Left lung (tissue), 10 donors: ENCODE data around the gene AFG1L. TPM values are rescaled to one million over a fixed set of nuclear protein-coding genes. Genes with fewer than 3 reads are reported as not detected.

ENCODE experiments used
- ATAC-seq: fragments of 200-7000 bp; cut with Tn5 transposase; one replicate; pipeline ENCODE4 v1.9.1; 2020; ENCODE audit warnings: moderate library complexity
- DNase-seq, 4 donors: peaks; one replicate each; pipeline ENCODE4 v3.0.0-alpha.2; 2013 to 2020
- H3K27ac ChIP-seq, 2 donors: fragments of 200-600 bp; sonication (generic) in 1 of 2; one replicate each; pipeline versions ENCODE4 v1.5.0 to v1.8.0; 2020 to 2021
- H3K27me3 ChIP-seq, 2 donors: fragments of 200-600 bp; sonication (generic) in 1 of 2; one replicate each; pipeline versions ENCODE4 v1.5.0 to v1.8.0; 2020 to 2021
- H3K36me3 ChIP-seq, 2 donors: fragments of 200-600 bp; sonication (generic) in 1 of 2; one replicate each; pipeline versions ENCODE4 v1.5.0 to v1.8.0; 2020 to 2021
- H3K4me1 ChIP-seq, 2 donors: fragments of 200-600 bp; one replicate each; pipeline ENCODE4 v1.8.0; 2021
- H3K4me3 ChIP-seq, 2 donors: fragments of 200-600 bp; sonication (generic) in 1 of 2; one replicate each; pipeline versions ENCODE4 v1.5.0 to v1.8.0; 2020 to 2021; ENCODE audit warnings: mild to moderate bottlenecking in 1 of 2
- H3K9me3 ChIP-seq, 2 donors: fragments of 200-600 bp; sonication (generic) in 1 of 2; one replicate each; pipeline versions ENCODE4 v1.5.0 to v1.8.0; 2020 to 2021
- CTCF ChIP-seq, 2 donors: fragments of 200-600 bp; sonication (generic) in 1 of 2; IDR thresholded peaks; one replicate each; pipeline versions ENCODE4 v1.5.0 to v1.8.0; 2021; ENCODE audit warnings: antibody characterized with exemption in 2 of 2
- intact Hi-C, 2 donors: fragments of 100-400 bp; cut with DNase I; formaldehyde crosslinking; loops; one replicate each; pipeline versions ENCODE4 v1.11.2 to v1.14.2; 2022
- polyA plus RNA-seq, 6 donors: library from polyadenylated mRNA; unstranded; fragments of 120-200 nt; gene quantifications; one replicate each; pipeline ENCODE4 v1.2.1, GENCODE V29; 2013; ENCODE audit not compliant: insufficient read length in 6 of 6
- total RNA-seq, 2 donors: library from RNA; stranded (reverse); fragmentation: NEBNext Ultra II Directional; extraction: Animal tissue kit (Norgen Biotek cat#: 25700); gene quantifications; one replicate each; pipeline ENCODE4 v1.2.1, GENCODE V29; 2021
- donor health status: DM: no; HTN: yes; CAD: no.
- donor health status: DM: no; HTN: no; CAD: no.

The AFG1L gene
- total and polyA plus RNA-seq, 8 donors, result 5.8 to 10.2 (median 7.7) TPM

GRCh38 chr6:108343894-108344293 is 49.0 kb downstream of the AFG1L start:
- ATAC-seq (no peak), DNase-seq (no peak)
- TF ChIP-seq CTCF (IDR thresholded peaks at IDR 0.05), result no peak
- Histone ChIP-seq H3K36me3 (no peaks in the 10 kb centered on the region), H3K9me3 (no peaks in the 10 kb centered on the region), H3K27ac (no peak overlapping the region), H3K4me1 (no peaks in the 10 kb centered on the region), H3K27me3 (no peaks in the 10 kb centered on the region), H3K4me3 (no peak overlapping the region)
- intact Hi-C loops, result no loop called here

- peak; percentile 34 for ATAC-seq
- H3K9me3 ChIP-seq, result no peaks in the 10 kb centered on the region
- no peak for TF ChIP-seq CTCF (IDR thresholded peaks at IDR 0.05)
- H3K27me3 ChIP-seq, result no peaks in the 10 kb centered on the region
- no peak overlapping the region for H3K27ac ChIP-seq
- H3K4me1 ChIP-seq, result no peaks in the 10 kb centered on the region
- intact Hi-C loops, result no loop called here
- DNase-seq, result no peak
- H3K4me3 ChIP-seq, result no peak overlapping the region
- no peaks in the 10 kb centered on the region for H3K36me3 ChIP-seq
Observed at GRCh38 chr6:108348655-108349349, 53.9 kb downstream of the AFG1L start.

- ATAC-seq (no peak), DNase-seq (peak in 1 of 4 donors; percentile 22)
- H3K27ac ChIP-seq, result no peak overlapping the region
- H3K4me1 ChIP-seq, result no peaks in the 10 kb centered on the region
- no peak overlapping the region for H3K4me3 ChIP-seq
- no peaks in the 10 kb centered on the region for H3K27me3 ChIP-seq
- H3K36me3 ChIP-seq, result no peaks in the 10 kb centered on the region
- intact Hi-C loops, result no loop called here
- H3K9me3 ChIP-seq, result no peaks in the 10 kb centered on the region
- no peak for TF ChIP-seq CTCF (IDR thresholded peaks at IDR 0.05)
Observed at GRCh38 chr6:108350528-108350927, 55.7 kb downstream of the AFG1L start.

- DNase-seq, result no peak
- H3K27me3 ChIP-seq, result no peaks in the 10 kb centered on the region
- H3K27ac ChIP-seq, result no peak overlapping the region
- no peaks in the 10 kb centered on the region for H3K36me3 ChIP-seq
- no peak overlapping the region for H3K4me3 ChIP-seq
- ATAC-seq, result no peak
- intact Hi-C loops, result no loop called here
- H3K4me1 ChIP-seq, result no peaks in the 10 kb centered on the region
- no peaks in the 10 kb centered on the region for H3K9me3 ChIP-seq
- no peak for TF ChIP-seq CTCF (IDR thresholded peaks at IDR 0.05)
Observed at GRCh38 chr6:108353853-108354252, 59.0 kb downstream of the AFG1L start.

- Histone ChIP-seq H3K4me3 (no peak overlapping the region), H3K36me3 (no peaks in the 10 kb centered on the region), H3K27me3 (no peaks in the 10 kb centered on the region), H3K9me3 (no peaks in the 10 kb centered on the region), H3K4me1 (no peaks in the 10 kb centered on the region), H3K27ac (no peak overlapping the region)
- ATAC-seq (no peak), DNase-seq (no peak)
- intact Hi-C loops, result no loop called here
- TF ChIP-seq CTCF (IDR thresholded peaks at IDR 0.05), result no peak
Observed at GRCh38 chr6:108355120-108355519, 60.3 kb downstream of the AFG1L start.
